ENCODE results near the gene TMPRSS6.

Gene TMPRSS6

GRCh38 chr22:37112084-37112728 is 2.7 kb upstream of the TMPRSS6 start:
- no peak for DNase-seq

- DNase-seq = no peak
Observed at GRCh38 chr22:37111156-37111717, 1.7 kb upstream of the TMPRSS6 start.

GRCh38 chr22:37107816-37108621 is 1.5 kb downstream of the TMPRSS6 start:
- DNase-seq = no peak

GRCh38 chr22:37105990-37106389 is 3.5 kb downstream of the TMPRSS6 start:
- no peak for DNase-seq

GRCh38 chr22:37105154-37105553 is 4.4 kb downstream of the TMPRSS6 start:
- DNase-seq = no peak

GRCh38 chr22:37103656-37104452 is 5.7 kb downstream of the TMPRSS6 start:
- no peak for DNase-seq

GRCh38 chr22:37103151-37103550 is 6.4 kb downstream of the TMPRSS6 start:
- DNase-seq = no peak

GRCh38 chr22:37101311-37102066 is 8.0 kb downstream of the TMPRSS6 start:
- no peak for DNase-seq

- DNase-seq = no peak
Observed at GRCh38 chr22:37100589-37101127, 8.9 kb downstream of the TMPRSS6 start.

GRCh38 chr22:37098976-37099591 is 10.4 kb downstream of the TMPRSS6 start:
- no peak for DNase-seq

- no peak for DNase-seq
Observed at GRCh38 chr22:37097346-37097745, 12.2 kb downstream of the TMPRSS6 start.

GRCh38 chr22:37095113-37095512 is 14.4 kb downstream of the TMPRSS6 start:
- DNase-seq = no peak

GRCh38 chr22:37094239-37094638 is 15.3 kb downstream of the TMPRSS6 start:
- DNase-seq = no peak

GRCh38 chr22:37092997-37093396 is 16.5 kb downstream of the TMPRSS6 start:
- DNase-seq = no peak

GRCh38 chr22:37091994-37092393 is 17.5 kb downstream of the TMPRSS6 start:
- no peak for DNase-seq

GRCh38 chr22:37090920-37091695 is 18.4 kb downstream of the TMPRSS6 start:
- no peak for DNase-seq

GRCh38 chr22:37089434-37089833 is 20.1 kb downstream of the TMPRSS6 start:
- no peak for DNase-seq

GRCh38 chr22:37088750-37089408 is 20.6 kb downstream of the TMPRSS6 start:
- DNase-seq = no peak

GRCh38 chr22:37088108-37088605 is 21.4 kb downstream of the TMPRSS6 start:
- no peak for DNase-seq

- no peak for DNase-seq
Observed at GRCh38 chr22:37086184-37086583, 23.3 kb downstream of the TMPRSS6 start.
